HG02852 (cell line): ENCODE data around the gene DGKI.

Experiments used
- ATAC-seq: cut with Tn5 transposase; IDR thresholded peaks from one replicate; pipeline ENCODE4 v1.9.1; 2021; ENCODE audit warnings: mild to moderate bottlenecking, moderate library complexity; ENCODE audit not compliant: unreplicated experiment

DGKI gene

GRCh38 chr7:137388916-137389315, 457.9 kb downstream of the DGKI start:
- no peak for ATAC-seq

DNA sequence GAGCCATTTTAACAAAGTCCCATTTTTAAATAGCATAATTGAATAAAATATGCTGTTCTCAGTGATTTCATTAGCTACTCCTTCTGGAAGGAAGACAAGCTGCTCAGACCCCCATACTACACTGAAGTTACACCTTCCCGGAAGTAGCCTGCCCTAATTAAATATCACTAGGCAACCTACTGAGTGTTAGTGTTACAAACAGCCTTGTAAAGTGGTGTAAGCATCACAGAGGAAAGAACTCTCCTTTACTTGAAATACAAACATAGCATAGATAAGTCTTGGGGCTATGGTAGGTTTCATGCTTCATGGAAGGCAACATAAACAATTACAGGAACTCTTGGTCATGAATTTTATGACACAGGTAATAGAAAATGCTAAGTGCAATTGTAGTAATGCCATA, 459.8 kb downstream of the DGKI start:
- no peak for ATAC-seq

DNA sequence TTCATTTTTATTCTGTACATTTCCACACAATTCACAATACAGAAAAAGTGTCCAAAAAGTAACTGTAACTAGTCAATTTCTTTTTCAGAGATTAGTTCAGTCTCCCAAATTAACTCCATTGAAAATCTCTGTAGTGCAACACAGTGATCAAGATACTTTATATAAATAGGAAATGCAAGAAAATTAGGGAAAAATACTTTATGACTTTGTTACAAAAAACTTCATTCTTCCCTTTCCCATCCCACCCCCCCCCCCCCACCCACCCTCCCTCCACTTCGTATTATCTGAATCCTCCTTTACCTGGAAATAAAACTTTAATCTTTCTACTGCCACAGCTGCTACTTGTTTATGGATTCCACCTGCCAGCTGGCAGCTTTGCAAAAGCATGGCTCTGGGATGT, 465.7 kb downstream of the DGKI start:
- ATAC-seq, result no peak

DNA sequence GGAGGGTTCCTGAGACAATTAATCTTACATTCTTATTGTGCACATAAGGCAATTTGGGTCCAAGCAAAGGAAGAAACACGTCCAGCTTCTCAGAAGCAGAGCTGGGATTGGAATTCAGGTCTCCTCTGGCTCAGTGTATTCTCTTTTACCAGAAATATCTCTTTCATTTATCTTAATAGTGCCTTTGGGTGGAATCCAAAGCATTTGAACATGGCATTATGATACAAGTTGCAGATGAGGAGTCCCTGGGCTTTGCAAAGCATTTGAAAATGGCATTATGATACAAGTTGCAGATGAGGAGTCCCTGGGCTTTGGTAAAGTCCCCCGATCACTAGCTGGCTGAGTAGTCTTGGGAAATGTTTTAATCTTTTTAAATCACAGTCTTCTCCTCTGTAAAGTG, 473.3 kb downstream of the DGKI start:
- no peak for ATAC-seq

GRCh38 chr7:137371616-137372015, 475.2 kb downstream of the DGKI start:
- no peak for ATAC-seq

GRCh38 chr7:137366995-137367394, 479.8 kb downstream of the DGKI start:
- ATAC-seq, result no peak

- ATAC-seq, result no peak
Measured at GRCh38 chr7:137363683-137364082, 483.1 kb downstream of the DGKI start.

- no peak for ATAC-seq
Measured at GRCh38 chr7:137360087-137360679, 486.6 kb downstream of the DGKI start.

DNA sequence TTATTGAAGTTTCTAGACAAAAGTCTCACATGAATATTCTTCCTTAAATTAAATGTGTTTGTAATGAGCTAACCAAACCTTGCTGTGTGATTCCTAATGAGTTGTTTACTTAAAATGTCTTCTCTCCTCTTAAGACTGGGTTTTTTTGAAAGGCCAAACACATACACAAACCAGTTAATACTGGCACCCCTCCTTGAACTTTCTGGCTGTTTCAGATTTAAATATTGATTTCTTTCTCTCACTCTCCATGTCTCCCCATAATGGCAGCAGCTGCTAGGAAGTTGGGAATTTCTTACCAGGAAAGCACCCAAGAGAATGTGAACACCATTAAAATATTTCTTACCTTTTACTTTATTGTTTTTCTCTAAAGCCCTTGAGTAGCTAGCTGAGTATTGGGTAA, 491.8 kb downstream of the DGKI start:
- ATAC-seq, result no peak

GRCh38 chr7:137354396-137354795, 492.4 kb downstream of the DGKI start:
- ATAC-seq, result no peak

- ATAC-seq, result no peak
Measured at GRCh38 chr7:137351941-137352340, 494.8 kb downstream of the DGKI start.

DNA sequence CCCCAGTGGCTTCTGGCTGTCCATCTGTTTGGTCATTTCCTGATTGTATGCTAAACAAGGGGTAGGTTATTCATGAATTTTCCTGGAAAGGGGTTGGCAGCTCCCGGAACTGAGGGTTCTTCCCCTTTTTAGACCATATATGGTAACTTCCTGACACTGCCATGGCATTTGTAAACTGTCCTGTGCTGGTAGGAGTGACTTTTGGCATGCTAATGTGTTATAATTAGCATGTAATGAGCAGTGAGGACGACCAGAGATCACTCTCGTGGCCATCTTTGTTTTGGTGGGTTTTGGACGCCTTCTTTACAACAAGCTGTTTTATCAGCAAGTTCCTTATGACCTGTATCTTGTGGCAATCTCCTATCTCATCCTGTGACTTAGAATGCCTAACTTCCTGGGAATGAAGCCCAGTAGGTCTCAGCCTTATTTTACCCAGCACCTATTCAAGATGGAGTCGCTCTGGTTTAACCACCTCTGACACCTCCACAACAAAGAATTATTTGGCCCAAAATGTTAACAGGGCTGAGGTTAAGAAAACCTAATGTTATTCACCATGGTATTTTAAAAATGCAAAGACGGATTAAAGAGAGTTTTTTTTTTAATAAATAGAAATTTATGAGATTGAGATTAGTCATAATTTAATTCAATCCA, 500.9 kb downstream of the DGKI start:
- ATAC-seq, result no peak

GRCh38 chr7:137343281-137343841, 503.4 kb downstream of the DGKI start, which contains the start of gene PTN:
TSS of gene PTN (minus strand) at chr7:137343733. CDS start at chr7:137254973, 88,760 bp downstream.
- no peak for ATAC-seq

DNA sequence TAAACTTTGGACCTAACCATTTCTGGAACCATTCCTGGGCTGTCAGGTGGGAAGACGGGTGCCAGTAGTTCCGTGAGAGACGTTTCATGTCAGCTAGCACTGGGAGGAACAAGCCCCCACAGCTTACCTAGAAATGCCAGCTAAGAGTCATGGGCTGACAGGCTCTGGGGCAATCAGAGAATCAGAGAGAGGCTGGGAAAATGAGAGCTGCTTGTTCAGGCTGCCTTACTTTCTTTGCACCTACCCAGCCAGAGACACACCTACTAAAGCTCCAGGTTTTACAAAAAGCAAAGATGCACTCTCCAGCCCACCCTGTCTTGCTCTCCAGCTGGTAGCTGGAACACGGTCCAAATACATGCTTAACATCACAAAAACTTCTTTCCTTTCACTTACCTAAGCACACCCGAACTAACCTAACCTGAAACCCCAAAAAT, 503.9 kb downstream of the DGKI start:
- no peak for ATAC-seq

- no peak for ATAC-seq
Measured at GRCh38 chr7:137342265-137342664, 504.5 kb downstream of the DGKI start.

GRCh38 chr7:137337902-137338301, 508.9 kb downstream of the DGKI start:
- ATAC-seq, result no peak

DNA sequence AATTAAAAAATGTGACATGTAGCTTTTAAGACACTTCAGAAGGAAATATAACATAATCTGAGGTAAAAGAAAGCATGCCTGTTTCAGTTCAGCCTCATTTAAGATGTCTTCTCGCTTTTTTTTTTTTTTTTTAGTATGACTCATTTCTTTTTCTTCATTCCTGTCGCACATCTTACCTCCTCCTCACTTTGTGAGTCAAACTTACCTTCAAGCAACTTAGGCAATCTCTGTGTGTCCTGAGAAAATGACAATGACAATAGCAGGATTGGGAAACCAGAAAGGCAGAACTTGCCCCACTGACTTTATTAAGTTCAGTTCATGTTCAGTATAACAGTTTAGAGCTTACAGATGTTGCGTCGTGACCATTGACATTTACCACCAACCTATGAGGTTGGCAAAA, 511.0 kb downstream of the DGKI start:
- ATAC-seq, result no peak

DNA sequence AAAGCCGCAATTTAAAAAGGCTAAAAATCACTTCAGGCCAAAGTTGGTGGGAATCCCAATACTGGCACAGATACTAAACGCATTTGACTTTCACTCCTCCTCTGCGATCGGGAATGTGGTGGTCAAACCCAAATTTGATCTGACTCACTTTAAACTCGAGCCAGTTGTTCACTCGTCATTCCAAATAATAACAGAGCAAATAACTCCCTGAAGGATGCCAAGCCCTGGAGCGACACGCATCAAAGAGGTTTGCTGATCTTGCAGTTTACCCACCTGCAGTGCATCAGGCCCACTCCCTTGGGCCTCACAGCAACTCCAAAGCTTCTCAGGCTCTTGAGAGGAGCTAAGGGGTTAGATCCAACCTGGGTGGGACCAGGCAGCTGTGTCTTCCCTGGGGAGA, 515.4 kb downstream of the DGKI start:
- ATAC-seq, result no peak
